Thyroid gland (tissue), 4 donors: ENCODE results near the gene PYGM. TPM values are rescaled to one million over a fixed set of nuclear protein-coding genes. Genes with fewer than 3 reads are reported as not detected.

ENCODE experiments used
- DNase-seq, 2 donors: peaks; one replicate each; pipeline ENCODE4 v3.0.0-alpha.2; 2019
- H3K27ac ChIP-seq, 3 donors: fragments of 200-600 bp; sonication (generic); 1 replicate in 2 of 3; 2 replicates in 1 of 3; pipeline ENCODE4 v1.5.1; 2016 to 2019; ENCODE audit warnings: mild to moderate bottlenecking in 1 of 3, moderate library complexity in 1 of 3
- H3K27me3 ChIP-seq: fragments of 200-600 bp; sonication (generic); one replicate; pipeline ENCODE4 v1.5.1; 2019
- H3K36me3 ChIP-seq, 2 donors: fragments of 200-600 bp; sonication (generic); one replicate each; pipeline ENCODE4 v1.5.1; 2016 to 2019
- H3K4me1 ChIP-seq, 2 donors: fragments of 200-600 bp; sonication (generic); one replicate each; pipeline ENCODE4 v1.5.1; 2017 to 2019
- H3K4me3 ChIP-seq, 3 donors: fragments of 200-600 bp; sonication (generic); replicated peaks in 1 of 3; 1 replicate in 2 of 3; 2 replicates in 1 of 3; pipeline ENCODE4 v1.5.1; 2016; ENCODE audit warnings: mild to moderate bottlenecking in 1 of 3
- H3K9me3 ChIP-seq: fragments of 200-600 bp; sonication (generic); one replicate; pipeline ENCODE4 v1.5.1; 2017
- POLR2A ChIP-seq, 2 donors: fragments of 450-650 bp; IDR thresholded peaks; one replicate each; pipeline ENCODE4 v1.6.1; 2017; ENCODE audit warnings: antibody characterized with exemption in 2 of 2, mild to moderate bottlenecking in 2 of 2, moderate library complexity in 1 of 2
- WGBS, 2 donors: methylation state at CpG; one replicate each; pipeline ENCODE4 v1.1.5; 2017; 5-methylcytosine and 5-hydroxymethylcytosine counted together
- intact Hi-C: fragments of 100-400 bp; cut with DNase I; formaldehyde crosslinking; loops from one replicate; pipeline ENCODE4 v1.15.1; 2023
- total RNA-seq, 4 donors: library from RNA; depleted of rRNA; stranded (reverse); fragments of >200 nt; gene quantifications; one replicate each; pipeline ENCODE4 v1.2.3, GENCODE V29; 2016
- TF ChIP-seq, protein P1 (sequence below), 6 experiments: fragments of 200-600 bp in 3 of 6; fragments of 450-650 bp in 3 of 6; sonication (generic) in 3 of 6; IDR thresholded peaks; one replicate each; pipeline ENCODE4 v1.5.1; 2016 to 2019; ENCODE audit warnings: antibody characterized with exemption in 6 of 6, mild to moderate bottlenecking in 2 of 6, inconsistent platforms in 1 of 6, moderate library complexity in 1 of 6

Gene PYGM
- total RNA-seq, 4 donors from 2014 or later: 4.3 to 14.8 (median 6.7) TPM

DNA sequence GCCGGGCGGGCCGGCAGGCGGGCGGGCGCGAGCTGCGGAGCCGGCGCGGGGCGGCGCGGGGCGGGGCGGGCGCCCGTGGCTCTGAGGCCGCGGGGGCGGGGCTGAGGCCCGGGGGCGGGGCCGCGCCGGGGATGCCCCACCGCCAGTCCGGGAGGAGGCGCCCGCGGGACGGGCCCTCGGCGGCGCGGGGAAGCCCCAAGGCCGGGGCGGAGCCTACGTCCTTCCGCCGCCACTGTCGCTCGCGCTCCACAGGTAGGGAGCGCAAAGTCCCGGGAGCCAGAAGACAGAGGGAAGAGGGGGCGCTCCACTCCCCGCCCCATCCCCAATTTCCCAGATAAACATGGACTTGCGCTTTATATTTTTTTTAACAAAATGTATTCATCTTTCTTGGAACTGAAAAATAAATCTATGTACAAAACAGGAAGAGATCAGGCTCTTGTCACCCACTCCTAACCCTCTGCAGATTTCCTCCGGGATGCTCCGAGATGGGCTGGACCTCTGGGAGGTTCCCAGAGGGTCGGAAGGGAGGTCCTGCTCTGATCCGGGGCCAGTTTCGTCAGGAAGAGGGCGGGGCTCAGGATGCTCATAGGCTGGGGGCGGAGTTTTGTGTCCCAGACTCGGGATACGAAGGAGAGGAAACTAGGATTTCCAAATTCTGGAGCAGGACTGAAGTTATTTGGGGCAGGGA is 43.5 kb upstream of the PYGM start, which contains the start of gene MAP4K2:
MAP4K2 (minus strand) TSS at position 57 of the 688 bp plus-strand sequence. CDS start 65 bp downstream, outside the sequence.
- H3K27me3 ChIP-seq: no peaks in the 10 kb centered on the region
- no peaks in the 10 kb centered on the region for H3K9me3 ChIP-seq
- peak within 1 kb of the TSS; percentile 79 to 90 (median 89) for H3K27ac ChIP-seq
- intact Hi-C loops: no loop called here
- peak; percentile 89 to 90 for DNase-seq
- H3K4me1 ChIP-seq: peaks cover 6 to 21% of the 10 kb centered on the region in 2 donors
- WGBS, 2 donors: 1 to 2% methylated on average over 20 to 32 of the region's 58 CpGs
- peak within 1 kb of the TSS in 2 of 3 donors; percentile 49 to 60 for H3K4me3 ChIP-seq
- TF ChIP-seq POLR2A (IDR thresholded peaks at IDR 0.05): peak in 1 of 2 donors; percentile 35
- TF ChIP-seq, protein P1, sequence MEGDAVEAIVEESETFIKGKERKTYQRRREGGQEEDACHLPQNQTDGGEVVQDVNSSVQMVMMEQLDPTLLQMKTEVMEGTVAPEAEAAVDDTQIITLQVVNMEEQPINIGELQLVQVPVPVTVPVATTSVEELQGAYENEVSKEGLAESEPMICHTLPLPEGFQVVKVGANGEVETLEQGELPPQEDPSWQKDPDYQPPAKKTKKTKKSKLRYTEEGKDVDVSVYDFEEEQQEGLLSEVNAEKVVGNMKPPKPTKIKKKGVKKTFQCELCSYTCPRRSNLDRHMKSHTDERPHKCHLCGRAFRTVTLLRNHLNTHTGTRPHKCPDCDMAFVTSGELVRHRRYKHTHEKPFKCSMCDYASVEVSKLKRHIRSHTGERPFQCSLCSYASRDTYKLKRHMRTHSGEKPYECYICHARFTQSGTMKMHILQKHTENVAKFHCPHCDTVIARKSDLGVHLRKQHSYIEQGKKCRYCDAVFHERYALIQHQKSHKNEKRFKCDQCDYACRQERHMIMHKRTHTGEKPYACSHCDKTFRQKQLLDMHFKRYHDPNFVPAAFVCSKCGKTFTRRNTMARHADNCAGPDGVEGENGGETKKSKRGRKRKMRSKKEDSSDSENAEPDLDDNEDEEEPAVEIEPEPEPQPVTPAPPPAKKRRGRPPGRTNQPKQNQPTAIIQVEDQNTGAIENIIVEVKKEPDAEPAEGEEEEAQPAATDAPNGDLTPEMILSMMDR (IDR thresholded peaks at IDR 0.05): peak in 3 of 6 experiments; percentile 12 to 29 (median 24)
- peaks cover 10 to 17% of the 10 kb centered on the region in 2 donors for H3K36me3 ChIP-seq

DNA sequence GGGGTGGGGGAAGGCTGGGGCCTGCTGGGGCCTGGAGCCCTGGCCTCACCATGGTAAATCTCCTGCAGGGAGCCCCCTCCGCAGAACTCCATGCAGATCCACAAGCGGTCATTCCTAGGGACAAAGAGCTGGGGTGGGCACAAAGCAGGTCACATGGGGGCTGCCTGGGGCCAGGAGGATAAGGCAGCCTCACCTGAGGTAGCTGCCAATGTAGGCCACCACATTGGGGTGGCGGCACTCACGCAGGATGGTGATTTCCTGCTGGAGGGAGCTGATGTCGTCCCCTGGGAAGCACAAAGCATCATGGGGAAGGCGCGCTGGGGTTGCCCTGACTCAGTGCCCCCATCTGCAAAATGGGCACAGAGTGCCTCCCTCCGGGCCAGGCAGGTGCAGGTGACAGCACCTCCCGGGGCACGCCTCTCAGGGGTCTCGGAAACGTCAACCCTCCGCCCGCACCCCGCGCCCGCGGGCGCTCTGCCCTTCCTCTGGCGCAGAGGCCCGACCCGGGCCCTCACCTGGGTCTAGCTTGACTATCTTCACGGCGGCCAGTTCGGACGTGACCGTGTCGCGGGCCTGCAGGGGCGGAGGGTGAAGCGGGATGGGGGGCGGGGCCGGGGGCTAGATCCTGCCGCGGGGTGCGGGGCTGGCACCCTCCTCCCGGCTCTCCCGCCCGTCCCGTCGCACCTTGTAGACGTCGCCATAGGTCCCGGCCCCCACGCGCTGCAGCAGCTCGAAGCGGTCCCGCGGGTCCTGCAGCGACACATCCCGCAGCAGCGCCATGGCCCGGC is 42.8 kb upstream of the PYGM start:
- Histone ChIP-seq H3K4me3 (peak overlapping the region in 1 of 3 donors; percentile 60), H3K4me1 (peaks cover 6 to 21% of the 10 kb centered on the region in 2 donors), H3K27ac (peak overlapping the region; percentile 57 to 89 (median 80)), H3K27me3 (no peaks in the 10 kb centered on the region), H3K36me3 (peaks cover 10 to 17% of the 10 kb centered on the region in 2 donors), H3K9me3 (no peaks in the 10 kb centered on the region)
- intact Hi-C loops: no loop called here
- TF ChIP-seq, protein P1 (IDR thresholded peaks at IDR 0.05): no peak
- TF ChIP-seq POLR2A (IDR thresholded peaks at IDR 0.05): no peak
- 13 to 55% methylated on average over 7 to 8 of the region's 54 CpGs for WGBS, 2 donors
- no peak for DNase-seq

DNA sequence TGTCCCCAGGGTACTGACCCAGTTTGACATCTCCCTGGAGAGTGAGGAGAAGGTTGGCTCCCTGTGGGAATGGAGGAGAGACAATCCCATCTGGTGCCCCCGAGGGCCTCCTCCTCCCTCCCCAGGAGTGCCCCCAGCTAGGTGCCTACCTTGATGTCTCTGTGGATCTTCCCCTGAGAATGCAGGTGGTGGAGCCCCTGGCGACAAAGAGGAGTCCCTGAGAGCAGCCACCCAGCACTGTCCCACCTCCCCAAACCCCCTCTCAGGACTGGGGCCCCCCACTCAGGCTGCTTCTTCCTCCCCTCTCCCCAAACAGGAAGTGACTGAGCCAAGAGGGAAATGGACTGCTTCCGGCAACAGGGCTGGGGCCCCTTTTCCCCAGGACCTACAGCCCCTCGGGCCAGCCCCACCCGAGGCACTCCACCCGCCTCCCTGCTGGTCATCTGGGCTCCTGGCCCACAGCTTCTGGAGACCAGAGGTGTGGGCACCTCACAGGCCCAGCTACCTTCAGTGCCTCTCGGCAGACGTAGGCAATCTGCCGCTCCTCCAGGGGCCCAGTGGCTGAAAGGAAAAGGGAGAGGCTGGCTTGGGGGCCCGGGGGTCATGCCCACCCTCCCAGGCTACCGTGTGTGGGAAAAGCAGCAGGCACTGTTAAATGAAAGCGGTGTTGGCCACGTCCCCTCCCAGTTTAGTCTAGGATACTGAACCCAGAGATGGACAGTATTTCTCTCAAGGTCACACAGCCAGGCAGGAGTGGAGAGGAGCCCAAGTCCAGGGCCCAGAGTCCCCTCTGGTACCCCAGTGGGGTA is 42.0 kb upstream of the PYGM start:
- intact Hi-C loops: no loop called here
- Histone ChIP-seq H3K4me3 (peak overlapping the region in 1 of 3 donors; percentile 60), H3K27me3 (no peaks in the 10 kb centered on the region), H3K27ac (peak overlapping the region; percentile 57 to 89 (median 80)), H3K36me3 (peaks cover 17 to 18% of the 10 kb centered on the region in 2 donors), H3K9me3 (no peaks in the 10 kb centered on the region), H3K4me1 (peaks cover 6 to 21% of the 10 kb centered on the region in 2 donors)
- WGBS, 2 donors: 67 to 68% methylated on average over 3 to 8 of the region's 13 CpGs
- DNase-seq: no peak
- TF ChIP-seq, protein P1 (IDR thresholded peaks at IDR 0.05): no peak
- no peak for TF ChIP-seq POLR2A (IDR thresholded peaks at IDR 0.05)

DNA sequence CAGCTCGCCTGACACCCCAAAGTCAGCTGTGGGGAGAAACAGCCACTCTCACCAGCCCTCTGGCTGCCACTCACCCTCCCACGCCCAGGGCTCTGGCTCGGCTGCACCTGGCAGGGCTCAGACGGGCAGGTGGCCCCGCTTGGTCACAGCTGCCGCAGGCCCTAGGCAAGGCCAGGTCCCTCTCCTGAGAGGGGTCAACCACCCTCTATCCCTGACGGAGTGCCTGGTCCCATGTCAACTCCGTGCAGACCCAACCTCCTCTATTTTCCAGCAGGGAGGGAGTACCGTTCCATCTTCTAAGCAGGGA is 41.3 kb upstream of the PYGM start:
- Histone ChIP-seq H3K9me3 (no peaks in the 10 kb centered on the region), H3K27me3 (no peaks in the 10 kb centered on the region), H3K4me1 (peaks cover 6 to 21% of the 10 kb centered on the region in 2 donors), H3K4me3 (no peak overlapping the region), H3K36me3 (peaks cover 21 to 23% of the 10 kb centered on the region in 2 donors), H3K27ac (peak overlapping the region in 1 of 3 donors; percentile 80)
- TF ChIP-seq POLR2A (IDR thresholded peaks at IDR 0.05): no peak
- TF ChIP-seq, protein P1 (IDR thresholded peaks at IDR 0.05): no peak
- WGBS, 2 donors: 77 to 94% methylated on average over 3 of the region's 9 CpGs
- intact Hi-C loops: no loop called here
- no peak for DNase-seq
